Adrenal gland (tissue), 12 donors: ENCODE measurements around the gene HAGH. TPM values are rescaled to one million over a fixed set of nuclear protein-coding genes. Genes with fewer than 3 reads are reported as not detected.

ENCODE experiments used
- DNase-seq, 7 donors: peaks; one replicate each; pipeline ENCODE4 v3.0.0-alpha.2; 2019 to 2020
- H3K27ac ChIP-seq, 5 donors: fragments of 200-600 bp; sonication (generic) in 4 of 5; 1 replicate in 3 of 5; 2 replicates in 2 of 5; pipeline versions ENCODE4 v1.5.1 to v1.8.0; 2016 to 2020; ENCODE audit warnings: mild to moderate bottlenecking in 1 of 5
- H3K27me3 ChIP-seq: fragments of 200-600 bp; 2 replicates; pipeline ENCODE4 v1.8.0; 2021
- H3K36me3 ChIP-seq, 2 donors: fragments of 200-600 bp; replicated peaks in 1 of 2; 1 replicate in 1 of 2; 2 replicates in 1 of 2; pipeline versions ENCODE4 v1.5.1 to v1.8.0; 2018 to 2022
- H3K4me1 ChIP-seq, 2 donors: fragments of 200-600 bp; replicated peaks in 1 of 2; 1 replicate in 1 of 2; 2 replicates in 1 of 2; pipeline versions ENCODE4 v1.5.1 to v1.8.0; 2018 to 2021
- H3K4me3 ChIP-seq, 4 donors: fragments of 200-600 bp; sonication (generic) in 3 of 4; one replicate each; pipeline ENCODE4 v1.5.1; 2016 to 2018
- H3K9me3 ChIP-seq, 3 donors: fragments of 200-600 bp; sonication (generic) in 1 of 3; replicated peaks in 1 of 3; 1 replicate in 2 of 3; 2 replicates in 1 of 3; pipeline versions ENCODE4 v1.5.1 to v1.8.0; 2016 to 2021
- CTCF ChIP-seq, 6 experiments: fragments of 450-650 bp in 4 of 6; fragments of 200-600 bp in 2 of 6; sonication (generic) in 1 of 6; IDR thresholded peaks; 1 replicate in 5 of 6; 2 replicates in 1 of 6; pipeline versions ENCODE4 v1.5.1 to v1.8.0; 2016 to 2021; ENCODE audit warnings: antibody characterized with exemption in 6 of 6, mild to moderate bottlenecking in 2 of 6, moderate library complexity in 1 of 6
- POLR2A ChIP-seq, 2 donors: fragments of 450-650 bp; IDR thresholded peaks; one replicate each; pipeline ENCODE4 v1.6.1; 2017; ENCODE audit warnings: antibody characterized with exemption in 2 of 2, mild to moderate bottlenecking in 2 of 2, moderate library complexity in 1 of 2
- WGBS, 4 donors: extraction: QIAGEN DNeasy Blood & Tissue Kit in 2 of 4; methylation state at CpG; one replicate each; pipeline versions ENCODE4 v1.1.5 to v1.1.7; 2013 to 2017; 5-methylcytosine and 5-hydroxymethylcytosine counted together
- intact Hi-C, 2 donors: fragments of 100-400 bp; cut with DNase I; formaldehyde crosslinking; loops; one replicate each; pipeline versions ENCODE4 v1.14.1 to v1.15.0; 2022 to 2023
- polyA plus RNA-seq, 3 donors: library from polyadenylated mRNA; stranded (reverse); fragments of 200-250 nt in 2 of 3; fragments of 350-450 nt in 1 of 3; fragmentation: Illumina TruSeq in 1 of 3; extraction: RNeasy Lipid Tissue Mini Kit (QIAGEN cat#74804) in 1 of 3; gene quantifications; one replicate each; pipeline ENCODE4 v1.2.3, GENCODE V29; 2013 to 2014
- total RNA-seq, 9 donors: library from RNA; depleted of rRNA in 4 of 9; stranded (reverse); fragments of >200 nt in 4 of 9; fragments of 120-200 nt in 1 of 9; fragmentation: NEBNext Ultra II Directional in 1 of 9; extraction: Animal tissue kit (Norgen Biotek cat#: 25700) in 1 of 9; gene quantifications; one replicate each; pipeline versions ENCODE4 v1.1.0 to v1.2.4, GENCODE V29; 2013 to 2023
- donor health status: healthy with polysubstance abuse.
- donor health status: Bipolar disorder and iron deficiency.
- donor health status: DM: yes; HTN: yes; CAD: no.
- donor health status: DM: no; HTN: no; CAD: no.
- donor health status: DM: no; HTN: no; CAD: no.
- donor health status: DM: yes; HTN: yes; CAD: no.

The HAGH gene
- total and polyA plus RNA-seq, 12 donors: 75.3 to 318 (median 170) TPM

DNA sequence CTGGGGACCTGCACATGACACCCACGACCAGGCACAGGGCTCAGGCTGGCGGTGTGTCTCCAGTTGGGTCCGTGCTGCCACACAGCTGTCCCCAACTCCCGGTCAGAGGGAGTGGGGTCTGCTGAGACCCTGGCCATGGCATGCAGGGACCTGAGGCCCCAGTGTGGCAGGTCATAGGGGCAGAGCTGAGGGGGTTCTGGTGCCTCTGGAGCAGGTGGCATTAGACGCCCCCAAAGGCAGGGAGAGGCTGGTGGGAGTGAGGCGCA, 39.6 kb downstream of the HAGH start:
- peaks cover 0 to 32% of the 10 kb centered on the region in 2 donors for H3K36me3 ChIP-seq
- H3K27me3 ChIP-seq: no peaks in the 10 kb centered on the region
- TF ChIP-seq CTCF (IDR thresholded peaks at IDR 0.05) (no peak), POLR2A (IDR thresholded peaks at IDR 0.05) (no peak)
- H3K9me3 ChIP-seq: no peaks in the 10 kb centered on the region
- 80 to 91% (median 89%) methylated on average over 2 to 6 of the region's 6 CpGs for WGBS, 4 donors
- DNase-seq: peak in 1 of 7 donors; percentile 15
- H3K27ac ChIP-seq: no peak overlapping the region
- H3K4me3 ChIP-seq: no peak overlapping the region
- H3K4me1 ChIP-seq: no peaks in the 10 kb centered on the region
- intact Hi-C loops: no loop called here

GRCh38 chr16:1786242-1787055, 40.2 kb downstream of the HAGH start:
- WGBS, 4 donors: 86 to 91% (median 89%) methylated on average over 11 to 51 of the region's 51 CpGs
- Histone ChIP-seq H3K27ac (no peak overlapping the region), H3K27me3 (no peaks in the 10 kb centered on the region), H3K9me3 (no peaks in the 10 kb centered on the region), H3K4me3 (no peak overlapping the region), H3K4me1 (peaks cover 4% of the 10 kb centered on the region in 2 donors), H3K36me3 (peaks cover 0 to 32% of the 10 kb centered on the region in 2 donors)
- intact Hi-C loops: no loop called here
- DNase-seq: peak in 5 of 7 donors; percentile 11 to 53 (median 24)
- TF ChIP-seq CTCF (IDR thresholded peaks at IDR 0.05) (no peak), POLR2A (IDR thresholded peaks at IDR 0.05) (no peak)

- Histone ChIP-seq H3K4me3 (no peak overlapping the region), H3K4me1 (peaks cover 10 to 11% of the 10 kb centered on the region in 2 donors), H3K27ac (no peak overlapping the region), H3K9me3 (no peaks in the 10 kb centered on the region), H3K27me3 (no peaks in the 10 kb centered on the region), H3K36me3 (peaks cover 0 to 32% of the 10 kb centered on the region in 2 donors)
- WGBS, 4 donors: 83 to 88% (median 87%) methylated on average over 12 to 14 of the region's 14 CpGs; no CpG with 5 or more reads in 1 of the 4 donors
- intact Hi-C loops: no loop called here
- peak in 2 of 7 donors; percentile 15 to 16 for DNase-seq
- TF ChIP-seq CTCF (IDR thresholded peaks at IDR 0.05) (no peak), POLR2A (IDR thresholded peaks at IDR 0.05) (no peak)
These were observed 40.8 kb downstream of the HAGH start for GRCh38 chr16:1785846-1786170.

- H3K9me3 ChIP-seq: no peaks in the 10 kb centered on the region
- 85 to 90% (median 89%) methylated on average over 17 to 26 of the region's 26 CpGs for WGBS, 4 donors
- H3K27me3 ChIP-seq: no peaks in the 10 kb centered on the region
- peaks cover 15 to 16% of the 10 kb centered on the region in 2 donors for H3K4me1 ChIP-seq
- H3K4me3 ChIP-seq: no peak overlapping the region
- TF ChIP-seq POLR2A (IDR thresholded peaks at IDR 0.05): no peak
- no peak for TF ChIP-seq CTCF (IDR thresholded peaks at IDR 0.05)
- intact Hi-C loops: no loop called here
- H3K36me3 ChIP-seq: peaks cover 0 to 32% of the 10 kb centered on the region in 2 donors
- DNase-seq: peak in 2 of 7 donors; percentile 19 to 21
- no peak overlapping the region for H3K27ac ChIP-seq
These were observed 41.4 kb downstream of the HAGH start for GRCh38 chr16:1784977-1785845.
